ENCODE data around the gene CYTL1. TPM values are rescaled to one million over a fixed set of nuclear protein-coding genes. Genes with fewer than 3 reads are reported as not detected.

CYTL1 gene
- total RNA-seq, 5 donors from 2014 or later (not counting 1 experiment from before 2014, with no cell fraction given), result 0.38 to 1.6 (median 0.59) TPM; not detected in 2

DNA sequence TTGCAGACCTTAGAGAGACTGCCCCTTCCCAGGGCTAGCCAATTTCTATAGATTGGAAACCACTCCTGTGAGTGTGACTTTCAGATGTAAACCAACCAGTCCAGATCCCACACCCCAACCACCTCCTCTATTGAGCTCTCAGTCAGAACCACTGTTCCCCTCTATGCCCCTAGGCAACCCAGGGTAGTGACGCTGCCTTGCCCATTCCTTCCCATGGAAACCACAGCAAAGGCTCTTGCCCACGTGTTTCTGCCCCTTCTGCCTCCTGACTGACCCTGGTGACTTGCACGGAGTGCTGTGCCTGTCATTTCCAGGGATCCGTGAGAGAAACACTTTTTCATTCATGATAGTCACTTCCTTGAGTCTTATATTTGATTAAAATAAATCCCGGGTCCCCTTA, 32.4 kb downstream of the CYTL1 start:
- H3K4me1 Mint-ChIP-seq, result no peaks in the 10 kb centered on the region
- no peak overlapping the region for H3K27ac Mint-ChIP-seq
- no peak overlapping the region for H3K4me3 Mint-ChIP-seq
- Histone ChIP-seq H3K27ac (ENCODE audit: low read length) (no peak overlapping the region), H3K4me1 (ENCODE audit: control insufficient read depth in 1 of 2, extremely low read depth in 1 of 2, insufficient read depth in 2 of 2, low read length in 2 of 2) (no peaks in the 10 kb centered on the region), H3K36me3 (ENCODE audit: control insufficient read depth in 2 of 2, extremely low read depth in 1 of 2, insufficient read depth in 1 of 2, low read length in 1 of 2) (no peaks in the 10 kb centered on the region), H3K4me3 (ENCODE audit: control insufficient read depth in 1 of 2, extremely low read depth in 1 of 2, low read length in 1 of 2) (no peak overlapping the region), H3K9me3 (no peaks in the 10 kb centered on the region), H3K27me3 (replicated peaks in 1 of 2; ENCODE audit: control insufficient read depth in 2 of 2, extremely low read depth in 1 of 2, insufficient read depth in 2 of 2, low read length in 1 of 2) (peaks cover 0 to 2% of the 10 kb centered on the region in 2 experiments)
- ATAC-seq (replicated peaks in 1 of 4), result no peak
- ChIA-PET POLR2A (no interaction called here), CTCF (no interaction called here)
- H3K36me3 Mint-ChIP-seq, result no peaks in the 10 kb centered on the region
- WGBS (ENCODE audit: insufficient coverage), result 72% methylated on average over 4 of the region's 5 CpGs
- DNase-seq, result no peak
- peaks cover 0 to 4% of the 10 kb centered on the region in 2 donors for H3K27me3 Mint-ChIP-seq
- H3K9me3 Mint-ChIP-seq, result no peaks in the 10 kb centered on the region

DNA sequence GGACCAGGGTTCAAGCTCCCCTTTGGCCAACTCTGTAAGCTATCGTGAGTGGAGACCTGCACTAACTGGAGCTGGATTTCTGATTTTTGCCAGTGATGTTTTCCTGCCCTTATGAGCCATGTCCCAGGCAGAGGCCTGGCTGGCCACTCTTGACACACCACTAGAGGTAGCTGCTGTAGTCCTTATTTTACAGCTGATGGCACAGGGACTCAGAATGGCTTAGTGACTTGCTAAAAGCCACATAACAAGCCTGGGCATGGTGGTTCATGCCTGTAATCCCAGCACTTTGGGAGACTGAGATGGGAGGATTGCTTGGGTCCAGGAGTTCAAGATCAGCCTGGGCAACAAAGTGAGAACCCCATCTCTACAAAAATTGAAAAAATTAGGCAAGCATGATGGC, 33.4 kb downstream of the CYTL1 start:
- peaks cover 0 to 2% of the 10 kb centered on the region in 2 experiments for H3K27me3 ChIP-seq (replicated peaks in 1 of 2; ENCODE audit: control insufficient read depth in 2 of 2, extremely low read depth in 1 of 2, insufficient read depth in 2 of 2, low read length in 1 of 2)
- Mint-ChIP-seq H3K27ac (no peak overlapping the region), H3K27me3 (peaks cover 0 to 4% of the 10 kb centered on the region in 2 donors), H3K36me3 (no peaks in the 10 kb centered on the region), H3K4me1 (no peaks in the 10 kb centered on the region), H3K4me3 (no peak overlapping the region), H3K9me3 (no peaks in the 10 kb centered on the region)
- ChIA-PET POLR2A (no interaction called here), CTCF (interaction anchor here in 1 of 2 donors (0.5 kb wide), 1 partner anchor 473 kb away, joined by 4 read pairs; no protein-coding TSS in a partner anchor)
- H3K4me1 ChIP-seq (ENCODE audit: control insufficient read depth in 1 of 2, extremely low read depth in 1 of 2, insufficient read depth in 2 of 2, low read length in 2 of 2), result no peaks in the 10 kb centered on the region
- H3K27ac ChIP-seq (ENCODE audit: low read length), result no peak overlapping the region
- 82% methylated on average over 1 of the region's 1 CpG for WGBS (ENCODE audit: insufficient coverage)
- H3K4me3 ChIP-seq (ENCODE audit: control insufficient read depth in 1 of 2, extremely low read depth in 1 of 2, low read length in 1 of 2), result no peak overlapping the region
- no peaks in the 10 kb centered on the region for H3K9me3 ChIP-seq
- DNase-seq, result no peak
- no peak for ATAC-seq (replicated peaks in 1 of 4)
- H3K36me3 ChIP-seq (ENCODE audit: control insufficient read depth in 2 of 2, extremely low read depth in 1 of 2, insufficient read depth in 1 of 2, low read length in 1 of 2), result no peaks in the 10 kb centered on the region

DNA sequence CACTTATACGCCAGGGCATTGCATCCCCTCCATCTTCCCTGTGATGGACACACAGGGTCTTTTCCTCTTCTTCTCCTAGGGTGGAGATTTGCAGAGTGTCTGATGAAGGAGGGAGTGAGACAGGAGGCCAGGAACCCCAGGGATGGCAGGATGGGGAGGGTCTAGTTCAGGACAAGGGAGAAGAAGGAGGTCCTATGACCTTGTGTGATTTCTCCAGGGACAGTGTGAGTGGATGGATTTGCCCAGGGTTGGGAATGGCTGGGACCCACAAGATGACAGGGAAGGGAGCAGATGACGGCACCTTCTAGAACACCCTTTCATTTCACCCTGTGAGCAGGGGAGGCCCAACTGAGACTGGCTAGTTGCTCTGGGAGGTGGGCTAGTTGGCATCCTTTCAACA, 34.2 kb downstream of the CYTL1 start:
- CTCF ChIA-PET, result no interaction called here
- WGBS (ENCODE audit: insufficient coverage), result no CpG with 5 or more reads among the region's 2 CpGs

DNA sequence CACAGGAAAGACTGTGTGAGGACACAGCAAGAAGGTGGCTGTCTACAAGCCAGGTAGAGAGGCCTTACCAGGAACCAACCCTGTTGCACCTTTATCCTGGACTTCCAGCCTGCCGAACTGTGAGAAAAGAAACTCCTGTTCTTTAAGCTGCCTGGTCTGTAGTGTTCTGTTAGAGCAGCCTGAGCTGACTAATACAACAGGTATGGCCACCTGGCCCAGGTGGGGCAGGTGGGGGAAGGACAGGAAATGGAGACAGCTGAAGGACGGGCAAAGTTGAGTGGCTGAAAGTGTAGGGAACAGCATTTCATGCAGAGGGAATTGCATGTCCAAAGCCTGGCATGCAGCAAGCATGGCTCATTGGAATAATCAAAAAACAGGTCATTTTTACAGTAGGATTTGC, 35.1 kb downstream of the CYTL1 start:
- ChIA-PET POLR2A (no interaction called here), CTCF (no interaction called here)
- Histone ChIP-seq H3K4me1 (ENCODE audit: control insufficient read depth in 1 of 2, extremely low read depth in 1 of 2, insufficient read depth in 2 of 2, low read length in 2 of 2) (no peaks in the 10 kb centered on the region), H3K27ac (ENCODE audit: low read length) (no peak overlapping the region), H3K27me3 (replicated peaks in 1 of 2; ENCODE audit: control insufficient read depth in 2 of 2, extremely low read depth in 1 of 2, insufficient read depth in 2 of 2, low read length in 1 of 2) (peaks cover 0 to 2% of the 10 kb centered on the region in 2 experiments), H3K9me3 (no peaks in the 10 kb centered on the region), H3K36me3 (ENCODE audit: control insufficient read depth in 2 of 2, extremely low read depth in 1 of 2, insufficient read depth in 1 of 2, low read length in 1 of 2) (no peaks in the 10 kb centered on the region), H3K4me3 (ENCODE audit: control insufficient read depth in 1 of 2, extremely low read depth in 1 of 2, low read length in 1 of 2) (no peak overlapping the region)
- H3K4me3 Mint-ChIP-seq, result no peak overlapping the region
- DNase-seq (no peak), ATAC-seq (replicated peaks in 1 of 4) (no peak)
- no peaks in the 10 kb centered on the region for H3K4me1 Mint-ChIP-seq
- 75% methylated on average over 2 of the region's 2 CpGs for WGBS (ENCODE audit: insufficient coverage)
- no peak overlapping the region for H3K27ac Mint-ChIP-seq
- no peaks in the 10 kb centered on the region for H3K36me3 Mint-ChIP-seq
- peaks cover 0 to 4% of the 10 kb centered on the region in 2 donors for H3K27me3 Mint-ChIP-seq
- H3K9me3 Mint-ChIP-seq, result no peaks in the 10 kb centered on the region

More for the DNA sequence above, 34.2 kb downstream of the CYTL1 start:
- Mint-ChIP-seq H3K27me3 (peaks cover 0 to 4% of the 10 kb centered on the region in 2 donors), H3K27ac (no peak overlapping the region), H3K4me1 (no peaks in the 10 kb centered on the region), H3K4me3 (no peak overlapping the region), H3K9me3 (no peaks in the 10 kb centered on the region), H3K36me3 (no peaks in the 10 kb centered on the region)
- Histone ChIP-seq H3K4me3 (ENCODE audit: control insufficient read depth in 1 of 2, extremely low read depth in 1 of 2, low read length in 1 of 2) (no peak overlapping the region), H3K4me1 (ENCODE audit: control insufficient read depth in 1 of 2, extremely low read depth in 1 of 2, insufficient read depth in 2 of 2, low read length in 2 of 2) (no peaks in the 10 kb centered on the region), H3K27ac (ENCODE audit: low read length) (no peak overlapping the region), H3K27me3 (replicated peaks in 1 of 2; ENCODE audit: control insufficient read depth in 2 of 2, extremely low read depth in 1 of 2, insufficient read depth in 2 of 2, low read length in 1 of 2) (peaks cover 0 to 2% of the 10 kb centered on the region in 2 experiments), H3K9me3 (no peaks in the 10 kb centered on the region), H3K36me3 (ENCODE audit: control insufficient read depth in 2 of 2, extremely low read depth in 1 of 2, insufficient read depth in 1 of 2, low read length in 1 of 2) (no peaks in the 10 kb centered on the region)
- ATAC-seq (replicated peaks in 1 of 4) (no peak), DNase-seq (no peak)
- POLR2A ChIA-PET, result no interaction called here

DNA sequence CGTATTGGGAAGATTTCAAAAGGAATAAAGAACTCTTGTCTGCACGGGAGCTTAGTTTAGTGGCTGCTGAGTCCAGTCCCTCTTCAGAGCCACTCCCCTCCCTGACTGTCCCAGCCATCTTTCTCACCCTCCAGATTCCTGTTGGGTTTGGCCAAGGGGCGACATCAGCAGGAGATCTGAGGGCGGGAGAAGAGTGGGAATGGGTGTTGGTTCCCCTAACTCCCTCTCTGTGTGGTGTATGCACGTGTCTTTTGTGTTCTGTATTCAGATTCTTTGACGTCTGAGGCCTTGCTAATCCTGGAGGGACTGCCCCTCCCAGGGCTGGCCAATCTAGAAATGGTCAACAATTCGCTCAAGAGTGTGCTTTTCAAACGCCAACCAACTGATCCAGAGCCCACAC, 37.4 kb downstream of the CYTL1 start:
- no peak overlapping the region for H3K4me3 ChIP-seq (ENCODE audit: control insufficient read depth in 1 of 2, extremely low read depth in 1 of 2, low read length in 1 of 2)
- peaks cover 4% of the 10 kb centered on the region in 2 donors for H3K27me3 Mint-ChIP-seq
- no peak overlapping the region for H3K27ac Mint-ChIP-seq
- DNase-seq, result no peak
- no peaks in the 10 kb centered on the region for H3K36me3 Mint-ChIP-seq
- H3K27ac ChIP-seq (ENCODE audit: low read length), result no peak overlapping the region
- H3K36me3 ChIP-seq (ENCODE audit: control insufficient read depth in 2 of 2, extremely low read depth in 1 of 2, insufficient read depth in 1 of 2, low read length in 1 of 2), result no peaks in the 10 kb centered on the region
- H3K27me3 ChIP-seq (replicated peaks in 1 of 2; ENCODE audit: control insufficient read depth in 2 of 2, extremely low read depth in 1 of 2, insufficient read depth in 2 of 2, low read length in 1 of 2), result peaks cover 0 to 2% of the 10 kb centered on the region in 2 experiments
- no peaks in the 10 kb centered on the region for H3K9me3 Mint-ChIP-seq
- ChIA-PET POLR2A (no interaction called here), CTCF (no interaction called here)
- no peaks in the 10 kb centered on the region for H3K9me3 ChIP-seq
- 73% methylated on average over 3 of the region's 8 CpGs for WGBS (ENCODE audit: insufficient coverage)
- no peak overlapping the region for H3K4me3 Mint-ChIP-seq
- H3K4me1 ChIP-seq (ENCODE audit: control insufficient read depth in 1 of 2, extremely low read depth in 1 of 2, insufficient read depth in 2 of 2, low read length in 2 of 2), result no peaks in the 10 kb centered on the region
- no peak for ATAC-seq (replicated peaks in 1 of 4)
- no peaks in the 10 kb centered on the region for H3K4me1 Mint-ChIP-seq

DNA sequence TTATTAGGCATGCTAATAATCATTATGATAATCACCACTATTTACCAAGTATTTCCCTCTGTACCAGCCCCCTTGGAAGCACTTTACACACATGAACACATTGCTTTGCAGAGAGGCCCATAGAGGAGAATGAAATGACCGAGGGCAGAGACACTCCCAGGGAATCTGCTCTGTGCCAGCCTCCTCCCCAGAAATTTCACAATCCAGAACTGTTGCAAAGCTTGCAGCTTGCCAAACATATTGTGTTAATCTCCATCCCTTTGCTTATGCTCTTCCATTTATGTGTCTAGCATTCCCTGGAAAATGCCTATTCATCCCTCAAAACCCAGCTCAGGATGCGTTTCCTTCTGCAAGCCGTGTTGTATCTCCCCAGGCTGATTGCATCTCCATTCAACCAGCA, 37.8 kb downstream of the CYTL1 start:
- no peak for ATAC-seq (replicated peaks in 1 of 4)
- H3K4me3 Mint-ChIP-seq, result no peak overlapping the region

More for the DNA sequence above, 37.8 kb downstream of the CYTL1 start:
- no peak overlapping the region for H3K27ac Mint-ChIP-seq
- no peak for DNase-seq
- no peaks in the 10 kb centered on the region for H3K36me3 Mint-ChIP-seq
- H3K9me3 Mint-ChIP-seq, result no peaks in the 10 kb centered on the region
- peaks cover 4% of the 10 kb centered on the region in 2 donors for H3K27me3 Mint-ChIP-seq
- Histone ChIP-seq H3K4me3 (ENCODE audit: control insufficient read depth in 1 of 2, extremely low read depth in 1 of 2, low read length in 1 of 2) (no peak overlapping the region), H3K4me1 (ENCODE audit: control insufficient read depth in 1 of 2, extremely low read depth in 1 of 2, insufficient read depth in 2 of 2, low read length in 2 of 2) (no peaks in the 10 kb centered on the region), H3K9me3 (no peaks in the 10 kb centered on the region), H3K27me3 (replicated peaks in 1 of 2; ENCODE audit: control insufficient read depth in 2 of 2, extremely low read depth in 1 of 2, insufficient read depth in 2 of 2, low read length in 1 of 2) (peaks cover 0 to 2% of the 10 kb centered on the region in 2 experiments), H3K36me3 (ENCODE audit: control insufficient read depth in 2 of 2, extremely low read depth in 1 of 2, insufficient read depth in 1 of 2, low read length in 1 of 2) (no peaks in the 10 kb centered on the region), H3K27ac (ENCODE audit: low read length) (no peak overlapping the region)
- WGBS (ENCODE audit: insufficient coverage), result 100% methylated on average over 1 of the region's 3 CpGs
- CTCF ChIA-PET, result no interaction called here
- POLR2A ChIA-PET, result no interaction called here
- no peaks in the 10 kb centered on the region for H3K4me1 Mint-ChIP-seq

All from T-cell (primary cell).